GM12874 (cell line): ENCODE measurements around the gene NKX6-2.

Experiments used
- CTCF ChIP-seq: IDR thresholded peaks from 2 replicates; pipeline ENCODE4 v1.5.1; 2011; ENCODE audit warnings: low read depth, mild to moderate bottlenecking, control low read depth, low read length, moderate library complexity; ENCODE audit not compliant: insufficient read depth

NKX6-2 gene

GRCh38 chr10:132776186-132776585 is 9.8 kb downstream of the NKX6-2 start:
- TF ChIP-seq CTCF, result no peak

GRCh38 chr10:132774902-132775863 is 10.8 kb downstream of the NKX6-2 start:
- TF ChIP-seq CTCF, result no peak

GRCh38 chr10:132774181-132774901 is 11.6 kb downstream of the NKX6-2 start:
- no peak for TF ChIP-seq CTCF

GRCh38 chr10:132770061-132771021 is 15.6 kb downstream of the NKX6-2 start:
- TF ChIP-seq CTCF, result no peak

- no peak for TF ChIP-seq CTCF
These were observed 17.4 kb downstream of the NKX6-2 start for GRCh38 chr10:132768346-132769248.

- TF ChIP-seq CTCF, result no peak
These were observed 19.7 kb downstream of the NKX6-2 start for GRCh38 chr10:132766291-132766690.
